K562 treated with DMSO at 1 percent for 12 hours (cell line): Measurements from ENCODE around the gene PHLDB3. TPM values are rescaled to one million over a fixed set of nuclear protein-coding genes. Genes with fewer than 3 reads are reported as not detected.

ENCODE experiments used
- total RNA-seq: library from RNA; unstranded; fragments of 300-600 nt; gene quantifications from 2 replicates; pipeline ENCODE4 v1.2.3, GENCODE V29; 2022; ENCODE audit not compliant: insufficient read depth

Gene PHLDB3
- 15.2 and 18.9 TPM in 2 replicates for total RNA-seq

GRCh38 chr19:43504426-43505185 is at the start of gene PHLDB3:
PHLDB3 (minus strand) TSS chr19:43504746; CDS start chr19:43504118, 628 bp downstream.

GRCh38 chr19:43532962-43533545 is 28.5 kb upstream of the PHLDB3 start, which contains the start of gene ZNF575:
ZNF575 (plus strand) TSS chr19:43533188; CDS start chr19:43534423, 1,235 bp downstream.

GRCh38 chr19:43526884-43527859 is 22.6 kb upstream of the PHLDB3 start, which contains the start of gene ETHE1:
ETHE1 (minus strand) TSS chr19:43527201; CDS start chr19:43527177, 24 bp downstream.

GRCh38 chr19:43465468-43466120 is 39.0 kb downstream of the PHLDB3 start, which contains the start of gene LYPD3:
LYPD3 (minus strand) TSS chr19:43465608; CDS start chr19:43465571, 37 bp downstream.

Other genes starting within 250 kb of the PHLDB3 start
- not detected in 2 replicates for gene PSG9, start 235.2 kb downstream of the PHLDB3 start, total RNA-seq
- gene CD177, start 151.1 kb downstream of the PHLDB3 start, total RNA-seq: not detected in 2 replicates
- gene TEX101, start 89.9 kb downstream of the PHLDB3 start, total RNA-seq: 1.0 and 1.7 TPM in 2 replicates
- 0.86 and 1.5 TPM in 2 replicates for gene LYPD3, start 39.1 kb downstream of the PHLDB3 start, total RNA-seq
- gene ETHE1, start 22.5 kb upstream of the PHLDB3 start, total RNA-seq: 25.9 and 37.1 TPM in 2 replicates
- 1.9 TPM in 1 of 2 replicates, not detected in the other for gene ZNF575, start 28.4 kb upstream of the PHLDB3 start, total RNA-seq
- gene XRCC1, start 70.8 kb upstream of the PHLDB3 start, total RNA-seq: 33.6 and 58.9 TPM in 2 replicates
- gene PINLYP, start 71.1 kb upstream of the PHLDB3 start, total RNA-seq: 2.2 and 4.5 TPM in 2 replicates
- 3.6 and 7.0 TPM in 2 replicates for gene IRGQ, start 91.4 kb upstream of the PHLDB3 start, total RNA-seq
- gene ZNF576, start 91.8 kb upstream of the PHLDB3 start, total RNA-seq: 11.0 and 15.2 TPM in 2 replicates
- gene SRRM5, start 107.3 kb upstream of the PHLDB3 start, total RNA-seq: 0.57 and 1.8 TPM in 2 replicates
- 61.7 and 81.6 TPM in 2 replicates for gene ZNF428, start 114.9 kb upstream of the PHLDB3 start, total RNA-seq
- gene CADM4, start 135.1 kb upstream of the PHLDB3 start, total RNA-seq: 3.4 and 5.0 TPM in 2 replicates
- 22.5 and 28.7 TPM in 2 replicates for gene PLAUR, start 165.4 kb upstream of the PHLDB3 start, total RNA-seq
- not detected in 2 replicates for gene IRGC, start 211.3 kb upstream of the PHLDB3 start, total RNA-seq